Ovary (tissue), 9 donors: Measurements from ENCODE around the gene KCNIP1. TPM values are rescaled to one million over a fixed set of nuclear protein-coding genes. Genes with fewer than 3 reads are reported as not detected.

Experiments used
- DNase-seq, 5 donors: peaks; one replicate each; pipeline ENCODE4 v3.0.0-alpha.2; 2019 to 2020
- H3K27ac ChIP-seq, 2 donors: fragments of 200-600 bp; one replicate each; pipeline versions ENCODE4 v1.5.1 to v1.8.0; 2019 to 2022
- H3K27me3 ChIP-seq: fragments of 200-600 bp; one replicate; pipeline ENCODE4 v1.8.0; 2022
- H3K36me3 ChIP-seq: fragments of 200-600 bp; sonication (generic); one replicate; pipeline ENCODE4 v1.5.1; 2019
- H3K4me1 ChIP-seq: one replicate; pipeline ENCODE4 v1.8.1; 2013; ENCODE audit warnings: mild to moderate bottlenecking, moderate library complexity; ENCODE audit not compliant: insufficient read depth
- H3K4me3 ChIP-seq: fragments of 200-600 bp; sonication (generic); one replicate; pipeline ENCODE4 v1.5.1; 2017
- H3K9me3 ChIP-seq, 2 donors: fragments of 200-600 bp in 1 of 2; sonication (generic) in 1 of 2; one replicate each; pipeline versions ENCODE4 v1.5.1 to v1.8.1; 2013 to 2019; ENCODE audit warnings: mild to moderate bottlenecking in 1 of 2, moderate library complexity in 1 of 2
- EP300 ChIP-seq: sonication (generic); formaldehyde crosslinking; IDR thresholded peaks from one replicate; pipeline ENCODE4 v1.6.1; 2017; ENCODE audit warnings: antibody characterized with exemption
- POLR2A ChIP-seq: fragments of 450-650 bp; IDR thresholded peaks from one replicate; pipeline ENCODE4 v1.6.1; 2017; ENCODE audit warnings: antibody characterized with exemption, mild to moderate bottlenecking, moderate library complexity
- WGBS, 3 donors: extraction: QIAGEN DNeasy Blood & Tissue Kit in 1 of 3; methylation state at CpG; one replicate each; pipeline versions ENCODE4 v1.1.5 to v1.1.7; 2013 to 2017; 5-methylcytosine and 5-hydroxymethylcytosine counted together
- intact Hi-C, 4 donors: fragments of 100-400 bp; cut with DNase I; formaldehyde crosslinking; loops; one replicate each; pipeline versions ENCODE4 v1.11.0 to v1.15.1; 2022 to 2023
- polyA plus RNA-seq, 2 donors: library from polyadenylated mRNA; stranded (reverse); fragments of 200-250 nt in 1 of 2; fragments of 350-450 nt in 1 of 2; fragmentation: Illumina TruSeq in 1 of 2; extraction: RNeasy Lipid Tissue Mini Kit (QIAGEN cat#74804) in 1 of 2; gene quantifications; one replicate each; pipeline ENCODE4 v1.2.3, GENCODE V29; 2013 to 2014
- total RNA-seq, 7 donors: library from RNA; depleted of rRNA in 2 of 7; stranded (reverse); fragments of >200 nt in 2 of 7; fragmentation: NEBNext Ultra II Directional in 3 of 7; extraction: Animal tissue kit (Norgen Biotek cat#: 25700) in 3 of 7; gene quantifications; one replicate each; pipeline versions ENCODE4 v1.1.0 to v1.2.4, GENCODE V29; 2016 to 2023
- TF ChIP-seq, protein P1 (sequence below), 3 donors: fragments of 450-650 bp in 2 of 3; fragments of 200-600 bp in 1 of 3; IDR thresholded peaks; one replicate each; pipeline versions ENCODE4 v1.5.1 to v1.8.0; 2016 to 2022; ENCODE audit warnings: antibody characterized with exemption in 3 of 3, mild to moderate bottlenecking in 1 of 3
- donor health status: DM: no; HTN: no; CAD: no; lungs with moderate emphysema.
- donor health status: DM: no; HTN: no; CAD: no.
- donor health status: Bipolar disorder and iron deficiency.
- donor health status: DM: yes; HTN: yes; CAD: no.
- donor health status: DM: no; HTN: no; CAD: no.
- donor health status: DM: yes; HTN: yes; CAD: no.

Gene KCNIP1
- total and polyA plus RNA-seq, 9 donors: 0.20 to 2.2 (median 0.66) TPM

DNA sequence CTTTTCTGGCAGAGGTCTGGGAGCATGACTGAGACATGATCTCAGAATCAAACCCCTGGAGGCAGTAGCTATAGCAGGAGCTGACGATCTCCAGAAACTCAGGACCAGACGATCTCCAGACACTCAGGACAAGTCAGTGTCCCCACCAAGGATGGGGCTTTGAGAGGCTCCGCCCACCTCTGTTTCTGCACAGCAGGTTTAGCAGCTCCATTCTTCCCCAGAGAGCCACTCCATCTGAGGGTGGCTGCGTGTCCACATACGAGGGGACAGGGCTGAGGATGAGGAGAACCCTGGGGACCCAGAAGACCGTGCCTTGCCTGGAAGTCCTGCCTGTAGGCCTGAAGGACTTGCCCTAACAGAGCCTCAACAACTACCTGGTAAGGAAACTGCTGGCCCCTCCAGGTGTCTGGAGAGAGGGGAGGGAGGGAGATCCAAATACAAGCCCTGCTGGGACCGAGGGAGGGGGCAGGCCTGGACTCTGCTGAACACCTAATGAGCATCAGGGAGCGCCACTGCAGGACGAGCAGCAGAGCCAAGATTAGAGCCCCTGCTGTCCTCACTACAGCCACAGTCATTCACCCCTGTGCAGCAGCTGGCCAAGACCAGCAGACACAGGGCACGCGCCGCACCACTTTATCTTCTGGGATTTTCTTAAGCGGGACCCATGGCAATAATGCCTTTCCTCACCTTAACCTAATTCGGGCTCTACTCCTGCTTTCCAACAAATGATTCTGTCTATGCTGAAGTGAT lies 279.9 kb downstream of the KCNIP1 start, which contains the start of gene GABRP:
GABRP (plus strand) TSS at position 228 of the 750 bp plus-strand sequence. CDS start 4,891 bp downstream, outside the sequence.
- no peak for TF ChIP-seq EP300
- TF ChIP-seq, protein P1, sequence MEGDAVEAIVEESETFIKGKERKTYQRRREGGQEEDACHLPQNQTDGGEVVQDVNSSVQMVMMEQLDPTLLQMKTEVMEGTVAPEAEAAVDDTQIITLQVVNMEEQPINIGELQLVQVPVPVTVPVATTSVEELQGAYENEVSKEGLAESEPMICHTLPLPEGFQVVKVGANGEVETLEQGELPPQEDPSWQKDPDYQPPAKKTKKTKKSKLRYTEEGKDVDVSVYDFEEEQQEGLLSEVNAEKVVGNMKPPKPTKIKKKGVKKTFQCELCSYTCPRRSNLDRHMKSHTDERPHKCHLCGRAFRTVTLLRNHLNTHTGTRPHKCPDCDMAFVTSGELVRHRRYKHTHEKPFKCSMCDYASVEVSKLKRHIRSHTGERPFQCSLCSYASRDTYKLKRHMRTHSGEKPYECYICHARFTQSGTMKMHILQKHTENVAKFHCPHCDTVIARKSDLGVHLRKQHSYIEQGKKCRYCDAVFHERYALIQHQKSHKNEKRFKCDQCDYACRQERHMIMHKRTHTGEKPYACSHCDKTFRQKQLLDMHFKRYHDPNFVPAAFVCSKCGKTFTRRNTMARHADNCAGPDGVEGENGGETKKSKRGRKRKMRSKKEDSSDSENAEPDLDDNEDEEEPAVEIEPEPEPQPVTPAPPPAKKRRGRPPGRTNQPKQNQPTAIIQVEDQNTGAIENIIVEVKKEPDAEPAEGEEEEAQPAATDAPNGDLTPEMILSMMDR (IDR thresholded peaks at IDR 0.05): no peak
- TF ChIP-seq POLR2A: no peak
- intact Hi-C loops: no loop called here
- DNase-seq: no peak
- Histone ChIP-seq H3K27me3 (no peaks in the 10 kb centered on the region), H3K4me1 (no peaks in the 10 kb centered on the region), H3K27ac (no peak within 1 kb of the TSS), H3K4me3 (no peak within 1 kb of the TSS), H3K36me3 (no peaks in the 10 kb centered on the region), H3K9me3 (no peaks in the 10 kb centered on the region)
- 82 to 83% (median 83%) methylated on average over 13 to 14 of the region's 14 CpGs for WGBS, 3 donors

DNA sequence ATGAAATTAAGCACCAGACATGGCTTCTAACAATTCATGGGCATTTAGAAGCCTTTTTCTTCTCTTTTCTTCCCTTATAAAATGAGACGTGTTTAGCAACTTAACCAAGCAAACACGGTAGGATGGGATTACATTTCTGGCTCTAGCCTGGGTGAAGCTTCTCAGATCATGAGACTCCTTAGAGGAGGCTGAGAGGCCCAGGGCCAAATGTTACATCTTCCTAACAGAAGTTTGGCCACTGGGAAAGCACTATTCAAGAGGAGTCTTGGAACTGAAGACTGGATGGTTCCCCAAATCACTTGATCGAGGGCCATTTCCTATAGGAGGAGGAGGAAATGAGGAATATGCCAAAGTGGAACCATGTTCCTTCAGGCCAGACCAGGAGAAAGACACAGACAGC lies 281.6 kb downstream of the KCNIP1 start:
- Histone ChIP-seq H3K36me3 (no peaks in the 10 kb centered on the region), H3K27ac (no peak overlapping the region), H3K9me3 (no peaks in the 10 kb centered on the region), H3K4me3 (no peak overlapping the region), H3K27me3 (no peaks in the 10 kb centered on the region), H3K4me1 (no peaks in the 10 kb centered on the region)
- no peak for DNase-seq
- WGBS, 3 donors: 62 to 80% (median 69%) methylated on average over 3 of the region's 3 CpGs
- TF ChIP-seq, protein P1 (IDR thresholded peaks at IDR 0.05): no peak
- TF ChIP-seq POLR2A (no peak), EP300 (no peak)
- intact Hi-C loops: no loop called here

Other genes starting within 250 kb of the KCNIP1 start
- gene LCP2, start 206.2 kb upstream of the KCNIP1 start, total RNA-seq: 10 to 100 TPM in 3 of 7 donors, 1 to 10 TPM in 4; 5.0 to 15.7 (median 6.4) TPM
- 10 to 100 TPM in 1 of 2 donors, 1 to 10 TPM in 1; 3.1 to 31.1 TPM for gene LCP2, start 206.2 kb upstream of the KCNIP1 start, polyA plus RNA-seq
- 10 to 100 TPM in 1 of 7 donors, 1 to 10 TPM in 4, under 1 TPM in 2; 0.24 to 13.6 (median 2.0) TPM for gene KCNMB1, start 114.7 kb upstream of the KCNIP1 start, total RNA-seq
- gene KCNMB1, start 114.7 kb upstream of the KCNIP1 start, polyA plus RNA-seq: 10 to 100 TPM in 1 of 2 donors, 1 to 10 TPM in 1; 3.5 to 12.1 TPM